ENCODE results near the gene GPR107. TPM values are rescaled to one million over a fixed set of nuclear protein-coding genes. Genes with fewer than 3 reads are reported as not detected.
A peak's percentile ranks its signal among the peaks of the same experiment; 100 is the strongest.

The GPR107 gene
- total and polyA plus RNA-seq, 7 donors, result 3.6 to 34.1 (median 19.6) TPM

DNA sequence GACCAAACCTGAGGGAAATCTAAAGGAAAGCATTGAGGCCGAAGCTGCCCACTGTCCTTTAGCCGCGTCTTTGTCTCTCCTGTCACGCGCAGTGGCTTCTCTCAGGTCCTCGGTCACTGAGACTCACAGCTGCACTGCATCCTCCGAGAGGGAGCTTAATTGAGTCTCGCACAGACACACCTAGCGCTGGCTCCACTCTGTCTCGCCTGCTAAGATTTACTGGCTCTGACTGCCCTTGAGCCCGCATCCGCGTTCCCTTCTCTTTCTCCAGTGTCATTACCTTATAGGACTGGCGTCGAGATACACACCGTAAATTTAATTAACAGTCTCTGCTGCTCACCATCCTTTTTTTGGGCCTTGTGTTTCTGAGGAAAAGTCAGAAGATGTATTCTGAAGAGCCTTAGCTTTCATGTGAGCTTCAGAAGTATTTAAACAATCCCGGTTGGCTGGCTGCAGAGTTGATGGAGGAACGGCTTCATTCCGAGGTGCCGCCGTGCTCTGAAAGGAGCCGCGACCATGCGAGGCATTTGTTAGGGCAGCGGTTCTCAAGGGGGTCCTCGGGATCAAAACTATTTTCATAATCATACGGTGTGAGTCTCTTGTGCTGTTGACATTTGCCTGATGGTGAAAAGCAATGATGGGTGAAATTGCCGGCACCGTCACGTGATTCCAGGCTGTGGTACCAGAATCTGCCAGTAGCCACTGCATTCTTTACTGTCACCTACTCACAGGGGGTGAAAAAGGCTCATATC lies 58.3 kb downstream of the GPR107 start:
- TF ChIP-seq POLR2AphosphoS5 (IDR thresholded peaks at IDR 0.05) (peak; percentile 70 to 81 (median 79)), POLR2A (IDR thresholded peaks at IDR 0.05) (peak in 1 of 2 donors; percentile 24), EP300 (IDR thresholded peaks at IDR 0.05) (peak in 2 of 4 donors; percentile 70 to 90)
- TF ChIP-seq, protein P1, sequence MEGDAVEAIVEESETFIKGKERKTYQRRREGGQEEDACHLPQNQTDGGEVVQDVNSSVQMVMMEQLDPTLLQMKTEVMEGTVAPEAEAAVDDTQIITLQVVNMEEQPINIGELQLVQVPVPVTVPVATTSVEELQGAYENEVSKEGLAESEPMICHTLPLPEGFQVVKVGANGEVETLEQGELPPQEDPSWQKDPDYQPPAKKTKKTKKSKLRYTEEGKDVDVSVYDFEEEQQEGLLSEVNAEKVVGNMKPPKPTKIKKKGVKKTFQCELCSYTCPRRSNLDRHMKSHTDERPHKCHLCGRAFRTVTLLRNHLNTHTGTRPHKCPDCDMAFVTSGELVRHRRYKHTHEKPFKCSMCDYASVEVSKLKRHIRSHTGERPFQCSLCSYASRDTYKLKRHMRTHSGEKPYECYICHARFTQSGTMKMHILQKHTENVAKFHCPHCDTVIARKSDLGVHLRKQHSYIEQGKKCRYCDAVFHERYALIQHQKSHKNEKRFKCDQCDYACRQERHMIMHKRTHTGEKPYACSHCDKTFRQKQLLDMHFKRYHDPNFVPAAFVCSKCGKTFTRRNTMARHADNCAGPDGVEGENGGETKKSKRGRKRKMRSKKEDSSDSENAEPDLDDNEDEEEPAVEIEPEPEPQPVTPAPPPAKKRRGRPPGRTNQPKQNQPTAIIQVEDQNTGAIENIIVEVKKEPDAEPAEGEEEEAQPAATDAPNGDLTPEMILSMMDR (IDR thresholded peaks at IDR 0.05), result no peak
- peak overlapping the region in 3 of 4 donors; percentile 88 to 90 (median 90) for H3K27ac ChIP-seq
- 87 to 91% methylated on average over 30 of the region's 30 CpGs for WGBS, 2 donors
- no peaks in the 10 kb centered on the region for H3K27me3 ChIP-seq
- H3K36me3 ChIP-seq, result peaks cover 0 to 10% (median 0%) of the 10 kb centered on the region in 4 donors
- H3K4me3 ChIP-seq, result peak overlapping the region in 1 of 4 donors; percentile 5
- intact Hi-C loops (cut with DNase I), result loop anchor here (2.0 to 10.0 kb wide), 3 partner anchors 63 to 333 kb away; partner anchors contain the start of gene ASS1
- peaks cover 0 to 84% (median 62%) of the 10 kb centered on the region in 4 donors for H3K4me1 ChIP-seq
- H3K9me3 ChIP-seq, result no peaks in the 10 kb centered on the region
- peak; percentile 88 for DNase-seq

DNA sequence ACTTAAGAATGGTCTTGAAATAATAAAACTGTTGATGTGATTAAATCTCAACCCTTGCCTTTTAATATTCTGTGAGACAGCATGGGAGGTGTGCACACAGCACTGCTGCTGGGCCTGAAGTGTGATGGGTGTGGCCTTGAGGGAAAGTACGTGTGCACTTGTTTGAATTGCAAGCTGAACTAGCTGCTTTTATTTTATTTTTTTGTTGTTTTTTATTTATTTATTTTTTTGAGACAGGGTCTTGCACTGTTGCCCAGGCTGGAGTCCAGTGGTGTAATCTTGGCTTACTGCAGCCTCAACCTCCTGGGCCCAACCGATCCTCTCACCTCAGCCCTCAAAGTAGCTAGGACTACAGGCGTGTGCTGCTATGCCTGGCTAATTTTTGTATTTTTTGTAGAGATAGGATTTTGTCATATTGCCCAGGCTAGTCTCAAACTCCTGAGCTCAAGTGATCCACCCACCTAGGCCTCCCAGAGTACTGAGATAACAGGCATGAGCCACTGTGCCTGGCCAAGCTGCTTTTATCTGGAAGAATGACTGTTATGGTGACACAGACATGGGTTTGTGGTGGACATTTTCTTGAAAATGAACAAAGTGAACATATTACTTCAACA lies 58.9 kb downstream of the GPR107 start:
- 79 to 88% methylated on average over 3 of the region's 3 CpGs for WGBS, 2 donors
- Histone ChIP-seq H3K4me1 (peaks cover 0 to 85% (median 63%) of the 10 kb centered on the region in 4 donors), H3K36me3 (peaks cover 0 to 10% (median 0%) of the 10 kb centered on the region in 4 donors), H3K27ac (peak overlapping the region in 3 of 4 donors; percentile 88 to 90 (median 90)), H3K4me3 (no peak overlapping the region), H3K9me3 (no peaks in the 10 kb centered on the region), H3K27me3 (no peaks in the 10 kb centered on the region)
- no peak for DNase-seq
- TF ChIP-seq POLR2A (IDR thresholded peaks at IDR 0.05), result no peak
- no peak for TF ChIP-seq EP300 (IDR thresholded peaks at IDR 0.05)
- no peak for TF ChIP-seq POLR2AphosphoS5 (IDR thresholded peaks at IDR 0.05)
- TF ChIP-seq, protein P1 (IDR thresholded peaks at IDR 0.05), result no peak
- intact Hi-C loops (cut with DNase I), result loop anchor here (2.0 to 10.0 kb wide), 3 partner anchors 62 to 332 kb away; partner anchors contain the start of gene ASS1

DNA sequence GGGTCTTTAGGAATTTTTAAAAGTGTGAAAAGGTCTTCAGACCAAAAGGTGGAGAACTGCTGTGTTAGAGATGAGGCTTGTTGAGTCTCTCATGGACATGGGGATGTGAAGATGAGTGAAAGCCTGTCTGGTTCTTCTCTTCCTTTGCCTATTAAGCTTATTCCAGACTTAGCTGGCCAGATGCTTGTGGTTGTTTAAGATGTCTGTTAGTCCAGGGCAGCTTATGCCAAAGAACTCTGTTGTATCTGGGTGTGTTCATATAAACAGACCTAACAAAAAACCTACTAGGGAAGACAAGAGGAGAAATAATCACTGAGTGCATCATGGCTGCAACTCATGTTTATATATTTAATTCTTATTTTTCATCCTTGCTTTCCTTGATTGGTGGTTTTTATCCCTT lies 61.0 kb downstream of the GPR107 start:
- intact Hi-C loops (cut with DNase I), result loop anchor here (5.0 to 10.0 kb wide), 2 partner anchors 78 to 330 kb away; partner anchors contain the start of gene ASS1
- DNase-seq, result no peak
- Histone ChIP-seq H3K36me3 (no peaks in the 10 kb centered on the region), H3K27ac (peak overlapping the region; percentile 51 to 90 (median 89)), H3K9me3 (no peaks in the 10 kb centered on the region), H3K4me3 (no peak overlapping the region), H3K4me1 (peaks cover 0 to 100% (median 80%) of the 10 kb centered on the region in 4 donors), H3K27me3 (no peaks in the 10 kb centered on the region)
- TF ChIP-seq POLR2AphosphoS5 (IDR thresholded peaks at IDR 0.05), result peak in 3 of 4 donors; percentile 31 to 64 (median 40)
- no peak for TF ChIP-seq POLR2A (IDR thresholded peaks at IDR 0.05)
- TF ChIP-seq, protein P1 (IDR thresholded peaks at IDR 0.05), result no peak
- TF ChIP-seq EP300 (IDR thresholded peaks at IDR 0.05), result peak in 1 of 4 donors; percentile 48

DNA sequence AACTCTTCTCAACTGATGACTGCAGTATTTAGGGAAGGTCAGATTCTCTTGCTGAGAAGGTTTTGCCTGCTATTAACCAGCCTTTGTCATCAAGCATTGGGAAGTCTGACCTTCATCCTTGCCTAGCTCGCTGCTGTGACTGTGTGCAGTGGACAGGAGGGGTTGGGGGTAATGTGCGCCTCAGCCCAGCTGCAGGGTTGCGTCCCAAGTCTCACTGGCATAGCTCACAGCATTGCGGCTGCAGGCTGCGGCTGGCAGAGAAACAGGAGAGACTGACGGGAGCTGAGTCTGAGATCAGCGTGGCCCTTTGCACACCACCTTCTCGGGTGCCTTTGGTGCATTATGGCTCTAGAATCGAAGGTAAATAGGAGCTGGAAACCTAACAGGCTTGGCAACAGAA lies 62.6 kb downstream of the GPR107 start:
- Histone ChIP-seq H3K4me1 (peaks cover 0 to 90% (median 66%) of the 10 kb centered on the region in 4 donors), H3K9me3 (no peaks in the 10 kb centered on the region), H3K4me3 (no peak overlapping the region), H3K36me3 (no peaks in the 10 kb centered on the region), H3K27ac (peak overlapping the region in 3 of 4 donors; percentile 88 to 90 (median 90)), H3K27me3 (no peaks in the 10 kb centered on the region)
- intact Hi-C loops (cut with DNase I), result loop anchor here (10.0 kb wide), 1 partner anchor 328 kb away; the partner anchor contains the start of gene ASS1
- TF ChIP-seq POLR2AphosphoS5 (IDR thresholded peaks at IDR 0.05) (peak in 1 of 4 donors; percentile 5), POLR2A (IDR thresholded peaks at IDR 0.05) (no peak), EP300 (IDR thresholded peaks at IDR 0.05) (no peak)
- TF ChIP-seq, protein P1 (IDR thresholded peaks at IDR 0.05), result no peak
- no peak for DNase-seq
- 95 to 96% methylated on average over 9 of the region's 9 CpGs for WGBS, 2 donors
